Effector memory CD4-positive, alpha-beta T cell (primary cell): ENCODE measurements around the gene FAM53A.

ENCODE experiments used
- DNase-seq, 3 donors: peaks; one replicate each; pipeline ENCODE4 v3.0.0-alpha.2; 2020
- H3K27ac ChIP-seq: 2 replicates; pipeline ENCODE4 v1.7.0; 2013; ENCODE audit warnings: mild to moderate bottlenecking, low read length, moderate library complexity; ENCODE audit not compliant: insufficient read depth, poor library complexity, severe bottlenecking
- H3K27me3 ChIP-seq: replicated peaks from 2 replicates; pipeline ENCODE4 v1.7.0; 2013; ENCODE audit warnings: mild to moderate bottlenecking, low read length; ENCODE audit not compliant: insufficient read depth, control insufficient read depth, poor library complexity, severe bottlenecking
- H3K36me3 ChIP-seq: 2 replicates; pipeline ENCODE4 v1.7.0; 2013; ENCODE audit warnings: mild to moderate bottlenecking, low read length, moderate library complexity; ENCODE audit not compliant: control insufficient read depth, insufficient read depth
- H3K4me1 ChIP-seq: 2 replicates; pipeline ENCODE4 v1.7.0; 2013; ENCODE audit warnings: low read length, mild to moderate bottlenecking; ENCODE audit not compliant: control insufficient read depth, insufficient read depth, poor library complexity, severe bottlenecking
- H3K4me3 ChIP-seq: 2 replicates; pipeline ENCODE4 v1.7.0; 2013; ENCODE audit warnings: low read length, low read depth, mild to moderate bottlenecking; ENCODE audit not compliant: insufficient read depth, poor library complexity, severe bottlenecking
- H3K9me3 ChIP-seq: 2 replicates; pipeline ENCODE4 v1.7.0; 2013; ENCODE audit warnings: mild to moderate bottlenecking, low read length, moderate library complexity; ENCODE audit not compliant: control insufficient read depth

Gene FAM53A

DNA sequence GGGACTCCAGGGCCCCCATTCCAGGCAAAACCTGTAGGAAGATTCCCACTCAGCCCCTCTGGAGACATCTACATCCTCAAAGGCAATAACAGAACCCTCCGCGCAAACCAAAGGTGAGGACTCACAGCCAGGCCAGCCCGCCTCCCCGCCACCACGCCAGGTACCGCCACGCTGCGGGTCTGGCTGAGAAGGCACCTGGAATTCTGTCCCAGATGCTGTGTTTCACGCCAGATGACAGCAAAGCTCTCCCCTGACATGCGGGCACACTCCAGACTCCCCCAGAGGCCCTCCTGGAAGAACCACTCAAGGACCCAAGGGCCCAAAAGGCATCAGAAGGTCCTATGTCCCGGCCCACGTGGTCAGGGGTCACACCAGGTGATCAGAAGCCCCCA, 59.6 kb downstream of the FAM53A start:
- H3K27ac ChIP-seq = no peak overlapping the region
- no peak for DNase-seq
- H3K9me3 ChIP-seq = no peaks in the 10 kb centered on the region
- no peaks in the 10 kb centered on the region for H3K36me3 ChIP-seq
- no peak overlapping the region for H3K4me3 ChIP-seq
- peaks cover 4% of the 10 kb centered on the region for H3K4me1 ChIP-seq
- H3K27me3 ChIP-seq = no peaks in the 10 kb centered on the region

DNA sequence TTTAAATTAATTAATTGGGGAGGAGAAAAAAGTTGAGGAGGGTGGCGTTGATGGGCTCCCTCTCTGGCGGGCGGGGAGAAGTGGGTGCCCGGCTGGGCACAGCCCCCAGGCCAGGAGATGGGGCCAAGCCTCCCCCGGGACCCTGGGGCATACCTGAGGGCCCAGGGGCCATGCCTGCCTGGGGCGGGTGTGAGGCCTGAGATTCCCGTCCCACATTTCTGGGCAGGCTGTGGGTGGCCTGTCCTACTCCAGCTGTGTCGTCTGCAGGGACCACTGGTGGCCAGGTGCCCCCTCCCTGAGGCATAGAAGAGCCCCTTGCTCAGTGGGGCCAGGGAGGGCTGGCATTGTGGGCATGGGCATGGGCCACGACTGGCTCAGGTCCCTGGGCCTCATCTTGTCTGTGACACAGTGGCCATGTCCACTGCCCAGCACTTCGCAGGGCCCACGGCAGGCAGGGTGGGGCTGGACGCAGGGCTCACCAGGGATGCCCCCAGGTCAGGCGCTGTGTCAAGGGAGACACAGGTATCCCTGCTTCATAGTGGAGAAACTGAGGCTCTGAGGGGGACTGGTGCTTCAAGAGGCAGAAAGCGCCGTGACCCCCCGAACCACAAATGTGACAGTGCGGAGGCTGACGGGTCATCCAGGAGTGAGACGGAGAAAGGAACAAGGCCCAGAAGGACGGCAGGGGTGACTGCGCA, 60.1 kb downstream of the FAM53A start:
- Histone ChIP-seq H3K9me3 (no peaks in the 10 kb centered on the region), H3K4me3 (no peak overlapping the region), H3K4me1 (peaks cover 2% of the 10 kb centered on the region), H3K36me3 (no peaks in the 10 kb centered on the region), H3K27me3 (no peaks in the 10 kb centered on the region), H3K27ac (no peak overlapping the region)
- DNase-seq = no peak

DNA sequence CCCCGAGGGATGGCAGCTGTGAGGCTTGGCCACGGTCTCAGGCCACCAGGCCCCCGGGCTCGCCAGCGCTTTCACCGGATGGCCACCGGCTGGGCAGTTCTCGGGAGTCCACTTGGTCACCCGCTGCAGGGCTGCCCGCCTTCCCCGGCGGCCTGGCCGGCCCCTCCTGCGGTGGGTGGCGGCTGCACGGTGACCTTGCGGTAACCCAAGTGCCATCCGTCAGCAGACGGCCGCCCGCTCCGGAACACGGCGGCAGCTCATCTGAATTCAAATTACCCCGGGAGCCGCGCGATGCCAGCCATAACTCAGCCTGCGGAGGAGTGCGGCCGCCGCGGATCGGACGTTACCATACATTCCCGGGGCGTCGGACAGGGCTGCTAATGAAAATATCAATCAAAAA, 60.7 kb downstream of the FAM53A start:
- no peak overlapping the region for H3K4me3 ChIP-seq
- no peaks in the 10 kb centered on the region for H3K9me3 ChIP-seq
- no peaks in the 10 kb centered on the region for H3K4me1 ChIP-seq
- no peak for DNase-seq
- no peaks in the 10 kb centered on the region for H3K36me3 ChIP-seq
- no peak overlapping the region for H3K27ac ChIP-seq
- H3K27me3 ChIP-seq = no peaks in the 10 kb centered on the region

DNA sequence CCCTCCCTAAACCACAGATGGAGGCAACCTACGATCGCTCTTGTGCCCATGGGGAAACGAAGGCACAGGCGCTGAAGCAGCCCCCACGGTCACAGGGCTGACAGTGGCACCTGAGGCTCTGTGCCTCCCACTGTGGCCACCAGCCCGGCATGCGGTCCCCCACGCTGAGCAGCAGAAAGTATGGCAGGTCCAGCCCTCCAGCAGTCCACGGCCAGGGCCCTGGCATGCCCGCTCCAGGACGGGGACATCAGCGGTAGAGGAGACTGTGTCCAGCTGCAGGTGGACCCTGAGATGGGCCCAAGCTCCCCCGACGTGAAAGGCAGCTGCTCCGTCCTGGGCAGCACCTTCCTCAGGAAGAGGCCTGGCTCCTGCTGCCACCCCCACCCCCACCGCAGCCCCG, 61.2 kb downstream of the FAM53A start:
- DNase-seq = no peak
- no peaks in the 10 kb centered on the region for H3K9me3 ChIP-seq
- H3K27me3 ChIP-seq = no peaks in the 10 kb centered on the region
- no peaks in the 10 kb centered on the region for H3K4me1 ChIP-seq
- no peak overlapping the region for H3K27ac ChIP-seq
- H3K36me3 ChIP-seq = no peaks in the 10 kb centered on the region
- H3K4me3 ChIP-seq = no peak overlapping the region

DNA sequence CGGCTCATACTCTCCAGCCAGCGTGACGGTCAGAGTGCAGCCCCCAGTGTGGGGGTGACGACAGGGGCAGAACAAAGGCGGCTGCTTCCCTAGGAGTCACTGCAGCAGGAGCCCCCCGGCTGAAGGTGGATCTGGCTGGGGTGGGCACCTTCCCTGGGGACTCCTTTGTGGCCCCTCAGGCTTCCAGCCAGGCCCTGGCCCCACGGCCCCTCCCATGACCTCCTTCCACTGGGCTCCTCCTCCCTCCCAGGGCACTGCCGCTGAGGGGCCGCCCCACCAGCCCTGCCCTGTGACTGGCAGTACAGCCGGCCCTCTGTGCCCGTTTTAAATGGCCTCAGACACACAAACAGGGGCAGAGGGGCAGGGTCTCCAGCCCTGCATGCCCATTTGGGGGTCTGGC, 61.9 kb downstream of the FAM53A start:
- Histone ChIP-seq H3K4me1 (no peaks in the 10 kb centered on the region), H3K9me3 (no peaks in the 10 kb centered on the region), H3K27me3 (no peaks in the 10 kb centered on the region), H3K4me3 (no peak overlapping the region), H3K36me3 (no peaks in the 10 kb centered on the region), H3K27ac (no peak overlapping the region)
- DNase-seq = no peak

DNA sequence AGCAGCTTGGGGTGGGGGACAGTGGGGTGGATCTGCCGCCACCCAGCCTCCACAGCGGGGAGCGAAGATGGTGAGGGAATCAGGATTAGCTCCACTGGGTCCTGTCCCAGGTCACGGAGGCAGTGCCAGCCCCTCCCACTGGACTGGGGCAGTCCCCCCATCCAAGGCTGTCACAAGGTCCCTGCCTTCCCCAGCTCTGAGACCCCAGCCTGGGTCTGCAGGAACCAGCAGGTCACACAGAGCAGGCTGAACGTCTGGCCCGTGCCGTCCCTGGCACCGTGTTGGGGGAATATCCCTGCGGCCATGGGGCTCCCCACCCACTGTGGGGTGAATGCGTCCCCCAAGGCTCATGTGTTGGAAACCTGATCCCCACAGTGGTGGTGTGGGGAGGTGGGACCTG, 62.6 kb downstream of the FAM53A start:
- Histone ChIP-seq H3K4me1 (no peaks in the 10 kb centered on the region), H3K27me3 (no peaks in the 10 kb centered on the region), H3K36me3 (no peaks in the 10 kb centered on the region), H3K4me3 (no peak overlapping the region), H3K9me3 (no peaks in the 10 kb centered on the region), H3K27ac (no peak overlapping the region)
- no peak for DNase-seq

DNA sequence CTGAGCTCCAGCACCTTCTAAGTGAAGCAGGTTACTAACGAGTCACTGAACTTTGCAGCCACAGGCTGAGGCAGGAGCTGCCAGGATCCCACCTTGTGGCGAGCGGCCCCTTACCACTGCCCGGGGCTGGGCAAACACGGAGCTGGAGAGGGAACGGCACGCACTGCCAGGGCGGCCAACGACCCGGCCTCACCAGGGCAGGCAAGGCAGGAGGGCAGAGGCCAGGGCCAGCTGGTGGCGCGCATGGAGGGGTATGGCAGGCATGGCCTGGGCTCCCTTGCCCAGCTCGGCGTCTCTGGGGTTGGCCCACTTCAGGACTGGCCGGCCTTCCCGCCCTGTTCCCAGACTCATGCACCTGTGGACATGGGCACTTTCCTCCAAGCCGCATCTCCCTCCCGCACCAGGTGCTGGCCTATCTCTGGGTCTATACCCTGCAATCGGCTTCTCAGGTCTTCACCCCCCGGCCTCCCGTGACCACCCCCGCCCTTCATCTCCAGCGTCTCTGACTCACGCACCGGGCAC, 64.9 kb downstream of the FAM53A start:
- Histone ChIP-seq H3K4me3 (no peak overlapping the region), H3K36me3 (no peaks in the 10 kb centered on the region), H3K4me1 (peaks cover 9% of the 10 kb centered on the region), H3K27me3 (no peaks in the 10 kb centered on the region), H3K9me3 (peaks cover 9% of the 10 kb centered on the region), H3K27ac (no peak overlapping the region)
- DNase-seq = no peak

DNA sequence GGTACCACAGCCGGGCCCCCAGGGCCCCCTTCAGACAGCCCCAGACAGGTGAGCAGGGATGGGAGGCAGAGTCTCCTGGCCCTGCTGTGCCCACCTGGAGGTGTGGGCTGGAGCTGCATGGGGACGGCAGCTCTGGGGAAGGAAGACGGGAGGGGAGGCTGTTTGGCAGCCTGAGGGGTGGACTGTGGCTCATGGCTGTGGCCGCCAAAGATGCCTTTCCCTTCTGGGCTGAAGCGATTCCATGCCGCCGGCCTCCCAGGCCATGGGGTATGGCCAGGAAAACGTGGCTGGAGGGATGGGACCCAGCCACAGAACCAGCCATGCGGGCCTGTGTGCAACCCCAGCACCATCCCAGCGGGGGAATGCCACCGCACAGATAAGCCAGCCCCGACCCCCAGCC, 65.7 kb downstream of the FAM53A start:
- Histone ChIP-seq H3K36me3 (no peaks in the 10 kb centered on the region), H3K4me1 (peaks cover 9% of the 10 kb centered on the region), H3K9me3 (peaks cover 9% of the 10 kb centered on the region), H3K27ac (no peak overlapping the region), H3K4me3 (no peak overlapping the region), H3K27me3 (no peaks in the 10 kb centered on the region)
- DNase-seq = no peak

DNA sequence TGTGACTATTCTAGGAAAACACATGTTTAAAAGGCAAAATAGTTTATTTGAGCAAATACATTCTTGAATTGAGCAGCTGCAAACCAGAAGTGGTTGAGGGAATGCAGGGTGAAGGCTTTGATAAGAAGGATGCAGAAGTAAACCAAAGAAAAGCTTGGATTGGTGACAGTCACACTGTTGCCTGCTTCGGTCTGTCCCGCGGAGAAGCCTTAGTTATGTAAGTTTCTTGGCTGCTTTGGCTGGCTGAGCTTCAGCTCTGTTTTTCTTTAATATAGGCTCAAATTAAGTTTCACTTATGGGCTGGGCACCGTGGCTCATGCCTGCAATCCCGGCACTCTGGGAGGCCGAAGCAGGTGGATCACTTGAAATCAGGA, 67.6 kb downstream of the FAM53A start:
- H3K9me3 ChIP-seq = peaks cover 9% of the 10 kb centered on the region
- H3K4me1 ChIP-seq = peaks cover 9% of the 10 kb centered on the region
- no peaks in the 10 kb centered on the region for H3K27me3 ChIP-seq
- no peak for DNase-seq
- no peak overlapping the region for H3K27ac ChIP-seq
- no peaks in the 10 kb centered on the region for H3K36me3 ChIP-seq
- no peak overlapping the region for H3K4me3 ChIP-seq

DNA sequence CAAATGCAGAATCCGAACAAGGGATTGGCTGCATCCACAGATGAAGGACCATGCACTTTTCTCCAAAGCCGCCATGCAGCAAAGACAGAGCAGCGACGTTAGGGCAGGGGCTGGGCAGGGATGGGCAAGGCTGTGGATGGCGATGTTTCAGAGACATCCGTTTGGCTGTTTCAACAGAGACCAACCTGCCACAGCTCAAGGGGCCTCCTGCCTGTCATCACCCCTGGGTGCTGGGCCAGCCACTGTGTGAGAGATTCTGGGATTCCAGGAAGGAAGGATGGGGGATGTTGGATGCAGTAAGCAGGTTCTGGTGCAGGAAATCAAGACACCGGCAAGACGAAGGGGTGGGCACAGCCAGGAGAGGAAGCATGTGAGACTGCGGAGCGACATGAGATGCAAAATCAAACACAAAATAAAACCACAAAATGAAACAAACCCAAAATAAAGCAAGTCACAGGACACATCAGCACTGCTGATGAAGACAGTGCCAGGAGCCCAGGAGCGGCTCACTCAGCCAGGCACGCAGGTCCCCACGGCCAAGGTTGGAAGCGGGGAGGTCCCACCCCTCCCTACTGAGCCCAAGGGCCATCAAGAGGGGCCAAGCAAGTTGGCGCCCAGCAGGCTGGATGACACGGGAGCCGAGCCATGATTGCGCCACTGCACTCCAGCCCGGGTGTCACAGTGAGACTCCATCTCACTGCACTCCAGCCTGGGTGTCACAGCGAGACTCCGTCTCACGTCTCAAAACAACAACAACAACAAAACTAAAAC, 68.1 kb downstream of the FAM53A start:
- DNase-seq = no peak
- H3K9me3 ChIP-seq = peaks cover 9% of the 10 kb centered on the region
- no peak overlapping the region for H3K4me3 ChIP-seq
- H3K27me3 ChIP-seq = no peaks in the 10 kb centered on the region
- no peak overlapping the region for H3K27ac ChIP-seq
- no peaks in the 10 kb centered on the region for H3K36me3 ChIP-seq
- H3K4me1 ChIP-seq = peaks cover 9% of the 10 kb centered on the region
